GM12878 (cell line): ENCODE data around the gene NPFFR2.

Experiments used
- CHD1 ChIP-seq: IDR thresholded peaks from 2 replicates; pipeline ENCODE4 v1.6.1; 2012; ENCODE audit warnings: low read depth, low read length, improper control_type of control experiment
- EGR1 ChIP-seq, 2 experiments: IDR thresholded peaks; 1 replicate in 1 of 2; 2 replicates in 1 of 2; pipeline ENCODE4 v1.6.1; 2011 to 2012; ENCODE audit warnings: low read depth in 2 of 2, low read length in 2 of 2, borderline replicate concordance in 1 of 2, mild to moderate bottlenecking in 1 of 2, moderate library complexity in 1 of 2
- EP300 ChIP-seq, 2 experiments: fragments of 150-350 bp in 1 of 2; IDR thresholded peaks; 2 replicates each; pipeline ENCODE4 v1.6.1; 2011 to 2012; ENCODE audit warnings: low read depth in 2 of 2, low read length in 2 of 2, borderline replicate concordance in 1 of 2, improper control_type of control experiment in 1 of 2, inconsistent platforms in 1 of 2; ENCODE audit not compliant: control insufficient read depth in 1 of 2
- EZH2 ChIP-seq: IDR thresholded peaks from 2 replicates; pipeline ENCODE4 v1.6.1; 2012; ENCODE audit warnings: low read depth, mild to moderate bottlenecking, control low read depth, inconsistent platforms, low read length, borderline replicate concordance; ENCODE audit not compliant: control insufficient read depth
- GABPA ChIP-seq: IDR thresholded peaks from 2 replicates; pipeline ENCODE4 v1.6.1; 2014; ENCODE audit warnings: antibody characterized with exemption, low read depth, mild to moderate bottlenecking, inconsistent platforms
- POLR2A ChIP-seq: IDR thresholded peaks from 2 replicates; pipeline ENCODE4 v1.6.1; 2011; ENCODE audit warnings: low read depth, mild to moderate bottlenecking, low read length
- POLR2AphosphoS5 ChIP-seq: IDR thresholded peaks from 2 replicates; pipeline ENCODE4 v1.6.1; 2011; ENCODE audit warnings: mild to moderate bottlenecking, low read length, inconsistent platforms
- RAD21 ChIP-seq: IDR thresholded peaks from 2 replicates; pipeline ENCODE4 v1.6.1; 2011; ENCODE audit warnings: mild to moderate bottlenecking, low read depth, low read length, moderate library complexity; ENCODE audit not compliant: insufficient read depth
- RFX5 ChIP-seq: IDR thresholded peaks from 2 replicates; pipeline ENCODE4 v1.6.1; 2011; ENCODE audit warnings: low read depth, low read length, improper control_type of control experiment
- SREBF1 ChIP-seq: IDR thresholded peaks from 2 replicates; pipeline ENCODE4 v1.6.1; 2012; ENCODE audit warnings: mild to moderate bottlenecking, low read length
- TAF1 ChIP-seq: IDR thresholded peaks from 2 replicates; pipeline ENCODE4 v1.6.1; 2011; ENCODE audit warnings: mild to moderate bottlenecking, low read depth, low read length, borderline replicate concordance
- TF ChIP-seq, protein P1 (sequence below): IDR thresholded peaks from 2 replicates; pipeline ENCODE4 v1.6.1; 2012; ENCODE audit warnings: low read depth, low read length, improper control_type of control experiment
- TF ChIP-seq, protein P2 (sequence below), 3 experiments: IDR thresholded peaks in 2 of 3; conservative IDR thresholded peaks in 1 of 3; 2 replicates each; pipeline ENCODE4 v1.5.1; 2011; ENCODE audit warnings: low read depth in 3 of 3, low read length in 3 of 3, mild to moderate bottlenecking in 3 of 3, control low read depth in 2 of 3, moderate library complexity in 2 of 3, inconsistent platforms in 1 of 3, mixed read lengths in 1 of 3; ENCODE audit not compliant: control insufficient read depth in 2 of 3, insufficient read depth in 1 of 3; ENCODE audit errors: extremely low read depth in 1 of 3
- TF ChIP-seq, protein P3 (sequence below): IDR thresholded peaks from 2 replicates; pipeline ENCODE4 v1.6.1; 2011; ENCODE audit warnings: low read depth, low read length, improper control_type of control experiment, borderline replicate concordance

DNA sequence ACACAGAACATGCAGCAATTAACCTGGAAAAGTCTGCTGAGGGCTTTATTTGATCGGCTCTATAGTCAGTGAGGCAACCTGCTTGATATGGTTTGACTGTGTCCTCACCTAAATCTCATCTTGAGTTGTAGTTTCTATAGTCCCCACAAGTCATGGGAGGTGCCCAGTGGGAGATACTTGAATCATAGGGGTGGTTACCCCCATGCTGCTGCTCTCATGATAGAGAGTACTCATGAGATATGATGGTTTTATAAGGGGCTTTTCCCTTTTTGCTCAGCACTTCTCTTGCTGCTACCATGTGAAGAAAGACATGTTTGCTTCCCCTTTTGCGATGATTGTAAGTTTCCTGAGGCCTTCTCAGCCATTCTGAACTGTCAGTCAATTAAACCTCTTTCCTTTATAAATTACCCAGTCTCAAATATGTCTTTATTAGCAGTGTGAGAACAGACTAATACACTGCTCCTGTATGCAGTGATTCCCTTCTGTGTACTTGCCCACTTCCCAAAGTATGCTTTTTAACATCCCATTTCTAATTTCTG is 78.2 kb downstream of the NPFFR2 start:
- TF ChIP-seq, protein P1, sequence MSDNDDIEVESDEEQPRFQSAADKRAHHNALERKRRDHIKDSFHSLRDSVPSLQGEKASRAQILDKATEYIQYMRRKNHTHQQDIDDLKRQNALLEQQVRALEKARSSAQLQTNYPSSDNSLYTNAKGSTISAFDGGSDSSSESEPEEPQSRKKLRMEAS, result no peak
- TF ChIP-seq RFX5 (no peak), GABPA (no peak), POLR2A (no peak), EGR1 (IDR thresholded peaks at IDR 0.05; ENCODE audit: borderline replicate concordance in 1 of 2, low read depth in 2 of 2, low read length in 2 of 2) (no peak), CHD1 (no peak), SREBF1 (no peak), EZH2 (no peak), POLR2AphosphoS5 (no peak), TAF1 (no peak), EP300 (IDR thresholded peaks at IDR 0.05; ENCODE audit: borderline replicate concordance in 1 of 2, control insufficient read depth in 1 of 2, low read depth in 2 of 2, low read length in 2 of 2) (no peak), RAD21 (no peak)
- TF ChIP-seq, protein P2, sequence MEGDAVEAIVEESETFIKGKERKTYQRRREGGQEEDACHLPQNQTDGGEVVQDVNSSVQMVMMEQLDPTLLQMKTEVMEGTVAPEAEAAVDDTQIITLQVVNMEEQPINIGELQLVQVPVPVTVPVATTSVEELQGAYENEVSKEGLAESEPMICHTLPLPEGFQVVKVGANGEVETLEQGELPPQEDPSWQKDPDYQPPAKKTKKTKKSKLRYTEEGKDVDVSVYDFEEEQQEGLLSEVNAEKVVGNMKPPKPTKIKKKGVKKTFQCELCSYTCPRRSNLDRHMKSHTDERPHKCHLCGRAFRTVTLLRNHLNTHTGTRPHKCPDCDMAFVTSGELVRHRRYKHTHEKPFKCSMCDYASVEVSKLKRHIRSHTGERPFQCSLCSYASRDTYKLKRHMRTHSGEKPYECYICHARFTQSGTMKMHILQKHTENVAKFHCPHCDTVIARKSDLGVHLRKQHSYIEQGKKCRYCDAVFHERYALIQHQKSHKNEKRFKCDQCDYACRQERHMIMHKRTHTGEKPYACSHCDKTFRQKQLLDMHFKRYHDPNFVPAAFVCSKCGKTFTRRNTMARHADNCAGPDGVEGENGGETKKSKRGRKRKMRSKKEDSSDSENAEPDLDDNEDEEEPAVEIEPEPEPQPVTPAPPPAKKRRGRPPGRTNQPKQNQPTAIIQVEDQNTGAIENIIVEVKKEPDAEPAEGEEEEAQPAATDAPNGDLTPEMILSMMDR (IDR thresholded peaks at IDR 0.05 in 2 of 3, conservative IDR thresholded peaks at IDR 0.05 in 1 of 3; ENCODE audit: control insufficient read depth in 2 of 3, extremely low read depth in 1 of 3, insufficient read depth in 1 of 3, low read depth in 3 of 3, low read length in 3 of 3), result no peak
- TF ChIP-seq, protein P3, sequence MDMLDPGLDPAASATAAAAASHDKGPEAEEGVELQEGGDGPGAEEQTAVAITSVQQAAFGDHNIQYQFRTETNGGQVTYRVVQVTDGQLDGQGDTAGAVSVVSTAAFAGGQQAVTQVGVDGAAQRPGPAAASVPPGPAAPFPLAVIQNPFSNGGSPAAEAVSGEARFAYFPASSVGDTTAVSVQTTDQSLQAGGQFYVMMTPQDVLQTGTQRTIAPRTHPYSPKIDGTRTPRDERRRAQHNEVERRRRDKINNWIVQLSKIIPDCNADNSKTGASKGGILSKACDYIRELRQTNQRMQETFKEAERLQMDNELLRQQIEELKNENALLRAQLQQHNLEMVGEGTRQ, result no peak
